ENCODE measurements around the gene PFKP.

Gene PFKP

GRCh38 chr10:3067118-3067858 lies at the start of gene PFKP:
PFKP (plus strand) TSS chr10:3067548; CDS start chr10:3067596, 48 bp downstream.
- FAIRE-seq: no peak

DNA sequence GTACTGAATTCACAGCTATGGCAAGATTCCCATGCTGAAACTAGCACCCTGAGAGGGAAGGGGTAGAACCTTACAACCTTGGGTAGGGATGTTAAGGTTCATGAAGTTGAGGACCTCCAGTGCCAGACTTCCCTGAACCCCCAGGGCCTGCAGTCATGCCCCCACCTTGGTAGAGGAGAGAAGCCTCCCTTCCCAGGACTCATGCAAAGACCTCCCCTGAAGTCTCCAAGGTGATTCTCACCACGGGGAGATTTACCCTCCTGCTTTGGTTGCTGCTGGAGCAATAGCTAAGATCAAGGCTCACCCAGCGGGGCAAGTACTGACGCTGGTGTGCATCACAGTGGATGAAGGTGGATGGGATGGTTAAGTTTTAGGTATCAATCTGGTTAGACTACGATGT lies 49.1 kb upstream of the PFKP start:
- no peak for FAIRE-seq

DNA sequence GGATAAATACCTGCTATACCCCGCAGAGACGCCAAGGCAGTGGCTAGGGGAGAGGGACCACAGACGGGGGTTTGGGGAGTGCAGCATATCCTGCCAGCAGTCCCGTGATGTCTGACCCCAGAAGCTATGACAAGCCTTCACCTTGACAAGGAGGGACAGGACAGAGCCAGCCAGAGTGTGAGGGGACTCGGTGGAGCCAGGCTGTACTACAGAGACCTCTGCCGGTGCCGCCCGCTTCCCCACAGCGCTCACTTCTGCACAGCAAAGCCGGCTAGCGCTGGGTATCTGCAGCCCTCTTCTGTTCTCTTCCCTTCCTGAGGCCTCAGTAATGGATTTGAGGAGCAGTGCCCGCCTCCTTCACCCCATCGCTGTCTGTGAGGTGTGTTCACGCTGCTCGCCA lies 47.0 kb upstream of the PFKP start:
- no peak for FAIRE-seq

GRCh38 chr10:3020881-3021280 lies 46.5 kb upstream of the PFKP start:
- no peak for FAIRE-seq

- FAIRE-seq: no peak
Measured at GRCh38 chr10:3022027-3022426, 45.3 kb upstream of the PFKP start.

- no peak for FAIRE-seq
Measured at GRCh38 chr10:3023892-3024291, 43.5 kb upstream of the PFKP start.

DNA sequence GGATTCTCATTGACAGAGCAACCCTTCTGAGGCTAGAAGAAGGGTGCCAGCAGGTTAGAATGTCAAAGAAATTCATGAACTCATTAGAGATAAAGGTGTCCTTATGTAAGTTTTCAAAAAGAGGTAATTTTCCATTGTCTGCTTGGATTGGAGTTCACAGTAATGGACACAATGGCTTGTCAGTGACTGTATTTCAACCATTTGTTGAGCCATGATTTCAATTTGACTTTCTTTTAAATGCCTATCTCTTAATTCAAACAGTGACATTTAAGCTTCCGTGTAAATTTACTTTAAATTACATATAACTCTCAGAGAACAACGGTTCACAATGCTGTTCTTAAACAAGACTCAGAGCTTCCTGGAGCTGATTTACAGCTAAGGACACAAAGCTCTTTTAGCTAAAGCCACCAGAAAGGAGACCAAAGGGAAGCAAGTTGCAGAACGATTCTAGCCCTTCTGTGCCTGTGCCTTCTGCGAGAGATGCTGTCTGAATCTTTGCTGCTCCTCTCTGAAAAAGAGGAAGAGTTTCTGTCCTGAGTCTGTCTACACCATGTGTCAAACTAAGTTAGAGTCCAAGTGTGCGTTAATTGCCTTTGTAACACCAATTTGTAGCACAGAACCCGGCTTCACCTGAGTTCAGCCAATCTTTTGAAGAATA lies 42.2 kb upstream of the PFKP start:
- FAIRE-seq: no peak

GRCh38 chr10:3027866-3028265 lies 39.5 kb upstream of the PFKP start:
- no peak for FAIRE-seq

DNA sequence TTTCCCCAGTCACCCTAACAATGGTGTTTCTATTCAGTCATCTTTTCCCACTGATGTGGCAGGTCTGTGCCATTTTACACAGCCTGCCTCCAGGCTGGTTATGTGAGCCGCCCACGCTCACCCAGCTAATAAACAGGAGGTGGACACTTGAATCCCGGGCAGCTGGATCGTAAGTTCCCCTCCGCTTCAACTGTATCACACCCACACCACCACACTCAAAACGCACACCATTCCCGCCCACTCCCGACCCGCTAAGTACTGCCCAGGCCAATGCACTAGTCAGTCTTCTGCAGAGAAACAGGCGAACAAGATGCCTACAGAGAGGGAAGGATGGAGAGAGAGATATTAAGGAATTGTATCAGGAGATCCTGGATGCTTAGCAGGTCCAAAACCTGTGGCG lies 38.9 kb upstream of the PFKP start:
- FAIRE-seq: no peak

- FAIRE-seq: no peak
Measured at GRCh38 chr10:3030765-3031164, 36.6 kb upstream of the PFKP start.

- no peak for FAIRE-seq
Measured at GRCh38 chr10:3031490-3031889, 35.9 kb upstream of the PFKP start.

DNA sequence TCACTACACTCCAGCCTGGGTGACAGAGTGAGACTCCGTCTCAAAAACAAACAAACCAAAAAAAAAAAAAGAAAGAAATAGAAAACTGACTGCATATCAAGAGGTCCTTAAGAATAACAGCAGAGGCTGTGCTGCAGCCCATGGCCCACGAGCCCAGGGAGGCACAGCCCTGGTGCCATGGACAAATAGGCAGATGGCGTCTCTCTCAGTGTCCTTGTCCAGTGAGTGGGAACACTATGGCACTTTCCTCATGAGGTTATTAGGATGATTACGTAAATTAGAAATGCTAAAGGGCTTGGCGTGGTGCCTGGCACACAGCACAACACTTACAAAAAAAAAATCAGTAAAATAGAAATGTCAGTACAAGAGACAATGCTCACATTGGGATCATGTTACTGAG lies 33.4 kb upstream of the PFKP start:
- FAIRE-seq: no peak

- no peak for FAIRE-seq
Measured at GRCh38 chr10:3034616-3035015, 32.7 kb upstream of the PFKP start.

DNA sequence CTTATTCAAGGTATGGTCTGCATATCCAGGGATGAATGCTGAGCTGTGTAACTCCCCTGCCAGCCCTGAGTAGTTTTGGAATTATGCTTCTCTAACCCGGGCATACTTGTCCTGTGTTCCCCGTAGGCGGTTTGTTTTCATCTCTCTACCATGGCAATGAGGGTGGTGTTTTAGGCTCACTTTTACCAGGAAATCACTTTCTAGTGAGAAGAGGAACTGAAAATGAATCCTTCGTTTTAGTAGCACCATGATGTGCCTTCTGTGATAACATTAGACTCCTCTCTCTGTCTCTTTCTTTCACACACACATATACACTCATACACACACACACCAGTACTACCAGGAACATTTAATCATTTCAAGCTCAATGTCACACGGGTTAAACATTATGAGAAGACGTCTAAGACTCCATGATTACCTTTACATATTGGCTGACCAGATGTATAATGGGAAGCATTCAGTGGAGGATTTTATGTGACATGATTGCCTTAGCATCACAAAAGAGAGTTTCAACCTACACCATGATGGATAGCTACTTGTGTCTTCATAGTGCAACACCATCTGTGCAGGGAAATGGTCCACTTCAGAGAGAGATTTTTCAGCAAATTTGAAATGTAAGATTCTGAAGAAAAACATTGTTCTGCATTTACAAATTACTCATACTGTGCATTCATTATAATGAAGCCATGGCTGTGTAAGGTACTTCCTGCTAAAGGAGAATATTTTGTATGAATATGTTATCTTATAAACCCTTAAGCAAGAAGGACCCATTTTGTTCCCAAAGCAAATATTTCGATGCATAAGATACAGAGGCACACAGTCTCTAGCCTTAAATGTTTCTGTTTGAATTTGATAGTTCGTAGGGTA lies 31.0 kb upstream of the PFKP start:
- FAIRE-seq: no peak

GRCh38 chr10:3037182-3037581 lies 30.2 kb upstream of the PFKP start:
- no peak for FAIRE-seq

DNA sequence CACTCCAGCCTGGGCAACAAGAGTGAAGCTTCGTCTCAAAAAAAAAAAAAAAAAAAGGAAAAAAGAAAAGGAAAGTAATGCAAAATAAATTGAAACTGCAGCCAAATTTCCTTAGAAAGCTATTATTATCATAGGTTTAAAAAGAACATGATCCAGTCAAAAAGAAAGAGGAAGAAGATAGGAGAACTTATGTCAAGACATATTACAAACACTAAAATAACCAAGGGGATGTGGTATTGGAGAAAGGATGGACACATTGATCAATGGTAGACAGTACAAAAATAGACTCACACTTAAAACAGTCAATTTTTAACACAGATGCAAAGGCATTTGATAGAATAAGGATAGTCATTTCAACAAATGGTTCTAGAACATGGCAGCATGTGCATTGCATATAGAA lies 27.3 kb upstream of the PFKP start:
- no peak for FAIRE-seq

DNA sequence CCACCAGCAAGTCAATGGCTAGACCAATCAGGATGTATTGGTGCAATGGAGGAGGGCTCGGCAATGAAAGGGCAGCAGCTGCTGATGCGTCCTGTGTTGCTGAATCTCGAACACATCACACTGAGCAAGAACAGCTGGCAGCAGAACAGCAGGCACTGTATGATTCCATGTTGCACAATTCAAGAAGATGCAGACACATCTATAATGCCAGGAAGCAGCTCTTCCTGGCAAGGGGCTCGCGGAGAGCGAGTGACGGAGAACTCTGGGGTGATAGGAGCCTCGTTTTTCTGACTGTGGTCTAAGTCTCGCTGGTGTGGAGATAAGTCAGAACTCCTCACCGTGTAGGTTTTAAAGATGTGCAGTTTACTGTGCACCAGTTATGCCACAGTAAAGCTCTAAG lies 24.8 kb upstream of the PFKP start:
- FAIRE-seq: no peak

GRCh38 chr10:3043512-3044368 lies 23.6 kb upstream of the PFKP start:
- no peak for FAIRE-seq

- no peak for FAIRE-seq
Measured at GRCh38 chr10:3045471-3046209, 21.7 kb upstream of the PFKP start.

- FAIRE-seq: no peak
Measured at GRCh38 chr10:3046210-3046779, 21.1 kb upstream of the PFKP start.

- FAIRE-seq: no peak
Measured at GRCh38 chr10:3046981-3047547, 20.3 kb upstream of the PFKP start.

Measured in A204.1 (cell line).